NK-92 treated with Interleukin-12 subunit alpha and Interleukin-12 subunit beta, amount 100 ng/mL, for 24 hours (cell line): ENCODE measurements around the gene LRBA.

Experiments used
- DNase-seq: peaks from one replicate; lab custom pipeline; 2025; lab: John Stamatoyannopoulos, UW

The LRBA gene

GRCh38 chr4:150265806-150266205 is 749.3 kb downstream of the LRBA start:
- no peak for DNase-seq

GRCh38 chr4:150264595-150265161 is 750.4 kb downstream of the LRBA start:
- DNase-seq, result no peak

GRCh38 chr4:150262611-150263010 is 752.5 kb downstream of the LRBA start:
- no peak for DNase-seq

- no peak for DNase-seq
Measured at GRCh38 chr4:150261571-150261970, 753.5 kb downstream of the LRBA start.

GRCh38 chr4:150259861-150260567 is 755.1 kb downstream of the LRBA start:
- no peak for DNase-seq

GRCh38 chr4:150258569-150258968 is 756.5 kb downstream of the LRBA start:
- no peak for DNase-seq

- no peak for DNase-seq
Measured at GRCh38 chr4:150256841-150257730, 758.0 kb downstream of the LRBA start.

GRCh38 chr4:150256225-150256620 is 758.9 kb downstream of the LRBA start:
- no peak for DNase-seq

GRCh38 chr4:150255610-150256224 is 759.4 kb downstream of the LRBA start:
- DNase-seq, result no peak

GRCh38 chr4:150253965-150254630 is 761.0 kb downstream of the LRBA start:
- no peak for DNase-seq

GRCh38 chr4:150253416-150253815 is 761.7 kb downstream of the LRBA start:
- DNase-seq, result no peak

- no peak for DNase-seq
Measured at GRCh38 chr4:150252741-150253140, 762.3 kb downstream of the LRBA start.

GRCh38 chr4:150252306-150252705 is 762.8 kb downstream of the LRBA start:
- DNase-seq, result no peak

- DNase-seq, result no peak
Measured at GRCh38 chr4:150251752-150252190, 763.3 kb downstream of the LRBA start.

GRCh38 chr4:150250998-150251651 is 764.0 kb downstream of the LRBA start:
- DNase-seq, result no peak

- no peak for DNase-seq
Measured at GRCh38 chr4:150250293-150250997, 764.6 kb downstream of the LRBA start.

GRCh38 chr4:150248181-150248580 is 766.9 kb downstream of the LRBA start:
- no peak for DNase-seq

GRCh38 chr4:150247184-150247583 is 767.9 kb downstream of the LRBA start:
- DNase-seq, result no peak

- DNase-seq, result no peak
Measured at GRCh38 chr4:150244600-150244999, 770.5 kb downstream of the LRBA start.

GRCh38 chr4:150243932-150244331 is 771.2 kb downstream of the LRBA start:
- DNase-seq, result no peak
